ENCODE results near the gene RAB27B.
A peak's percentile ranks its signal among the peaks of the same experiment; 100 is the strongest.
"Not testable (repeated sequence)": the region's sequence is repeated elsewhere in the genome, so short reads cannot be mapped to it uniquely, and the experiment has no call there.

The RAB27B gene

GRCh38 chr18:54828281-54828881 is at the start of gene RAB27B:
RAB27B (plus strand) TSS chr18:54828477; CDS start chr18:54877586, 49,109 bp downstream.
- no peak for FAIRE-seq

- FAIRE-seq, result no peak
Measured at GRCh38 chr18:54780285-54780861, 47.9 kb upstream of the RAB27B start.

GRCh38 chr18:54780970-54781369 is 47.3 kb upstream of the RAB27B start:
- no peak for FAIRE-seq

GRCh38 chr18:54783139-54783538 is 45.1 kb upstream of the RAB27B start:
- FAIRE-seq, result no peak

GRCh38 chr18:54786206-54786605 is 42.1 kb upstream of the RAB27B start:
- no peak for FAIRE-seq

GRCh38 chr18:54787121-54787520 is 41.2 kb upstream of the RAB27B start:
- FAIRE-seq, result no peak

- no peak for FAIRE-seq
Measured at GRCh38 chr18:54787616-54788015, 40.7 kb upstream of the RAB27B start.

- FAIRE-seq, result no peak
Measured at GRCh38 chr18:54790109-54790508, 38.2 kb upstream of the RAB27B start.

GRCh38 chr18:54791657-54792056 is 36.6 kb upstream of the RAB27B start:
- no peak for FAIRE-seq

GRCh38 chr18:54792079-54792478 is 36.2 kb upstream of the RAB27B start:
- no peak for FAIRE-seq

GRCh38 chr18:54794823-54795222 is 33.5 kb upstream of the RAB27B start:
- no peak for FAIRE-seq

GRCh38 chr18:54798186-54798585 is 30.1 kb upstream of the RAB27B start:
- FAIRE-seq, result no peak

- no peak for FAIRE-seq
Measured at GRCh38 chr18:54801374-54801773, 26.9 kb upstream of the RAB27B start.

- FAIRE-seq, result no peak
Measured at GRCh38 chr18:54802178-54802577, 26.1 kb upstream of the RAB27B start.

GRCh38 chr18:54802686-54803395 is 25.4 kb upstream of the RAB27B start:
- FAIRE-seq, result no peak

GRCh38 chr18:54805571-54806334 is 22.5 kb upstream of the RAB27B start:
- no peak for FAIRE-seq

- FAIRE-seq, result peak; percentile 54
Measured at GRCh38 chr18:54806526-54806925, 21.8 kb upstream of the RAB27B start.

GRCh38 chr18:54807303-54807702 is 21.0 kb upstream of the RAB27B start:
- no peak for FAIRE-seq

- not testable (repeated sequence) for FAIRE-seq
Measured at GRCh38 chr18:54810662-54811061, 17.6 kb upstream of the RAB27B start.

GRCh38 chr18:54812885-54813284 is 15.4 kb upstream of the RAB27B start:
- FAIRE-seq, result no peak

GRCh38 chr18:54813305-54813704 is 15.0 kb upstream of the RAB27B start:
- FAIRE-seq, result no peak

- no peak for FAIRE-seq
Measured at GRCh38 chr18:54813977-54814565, 14.2 kb upstream of the RAB27B start.

- no peak for FAIRE-seq
Measured at GRCh38 chr18:54815086-54815485, 13.2 kb upstream of the RAB27B start.

All from A204.1 (cell line).